Panc1 (cell line): ENCODE data around the gene FZD7. TPM values are rescaled to one million over a fixed set of nuclear protein-coding genes. Genes with fewer than 3 reads are reported as not detected.

Source experiments
- ATAC-seq: fragments of 200-7000 bp; cut with Tn5 transposase; 2 replicates; pipeline ENCODE4 v1.9.1; 2020; ENCODE audit warnings: mild to moderate bottlenecking, moderate library complexity
- BruUV-seq: library from RNA; stranded (reverse); fragments of 400-500 nt; replicated peaks from 2 replicates; lab custom pipeline; 2021; lab: Mats Ljungman, UMichigan
- CTCF ChIA-PET: fragments of 300-600 bp; sonication (Branson Sonifier 250); formaldehyde crosslinking; loops from one replicate; lab custom pipeline; 2022; ENCODE audit warnings: antibody characterized with exemption; lab: Charles Lee
- POLR2A ChIA-PET: fragments of 300-600 bp; sonication (Branson Sonifier 250); formaldehyde crosslinking; loops from one replicate; lab custom pipeline; 2022; ENCODE audit warnings: antibody characterized with exemption; lab: Charles Lee
- DNase-seq: peaks from one replicate; pipeline ENCODE4 v3.0.0-alpha.2; 2010; ENCODE audit warnings: low read depth, low spot score
- H3K27ac ChIP-seq: 2 replicates; pipeline ENCODE4 v1.5.1; 2011; ENCODE audit warnings: mild to moderate bottlenecking, low read length, inconsistent platforms
- H3K27me3 ChIP-seq: fragments of 200-500 bp; sonication (Bioruptor generic); 2 replicates; pipeline ENCODE4 v1.6.0; 2014; ENCODE audit warnings: low read length, inconsistent platforms; ENCODE audit not compliant: control insufficient read depth, insufficient read depth
- H3K36me3 ChIP-seq: fragments of 200-500 bp; sonication (Bioruptor generic); 2 replicates; pipeline ENCODE4 v1.5.1; 2014; ENCODE audit warnings: inconsistent platforms, mild to moderate bottlenecking, low read length, moderate library complexity; ENCODE audit not compliant: control insufficient read depth, insufficient read depth
- H3K4me1 ChIP-seq: 2 replicates; pipeline ENCODE4 v1.5.1; 2011; ENCODE audit warnings: inconsistent platforms, mild to moderate bottlenecking, low read length, moderate library complexity; ENCODE audit not compliant: control insufficient read depth, insufficient read depth
- H3K4me3 ChIP-seq, 2 experiments: 2 replicates each; pipeline ENCODE4 v1.5.1; 2011 to 2012; ENCODE audit warnings: low read depth in 2 of 2, low read length in 2 of 2, mild to moderate bottlenecking in 2 of 2, inconsistent platforms in 1 of 2, moderate library complexity in 1 of 2
- H3K9me3 ChIP-seq: fragments of 200-500 bp; sonication (Bioruptor generic); 2 replicates; pipeline ENCODE4 v1.5.1; 2014; ENCODE audit warnings: low read depth, mild to moderate bottlenecking, inconsistent platforms, low read length, moderate library complexity; ENCODE audit not compliant: control insufficient read depth, insufficient read depth
- CTCF ChIP-seq: fragments of 450-650 bp; IDR thresholded peaks from 2 replicates; pipeline ENCODE4 v1.5.1; 2017; ENCODE audit warnings: mild to moderate bottlenecking
- POLR2AphosphoS5 ChIP-seq: IDR thresholded peaks from 2 replicates; pipeline ENCODE4 v1.6.1; 2012; ENCODE audit warnings: mild to moderate bottlenecking, low read depth, low read length, moderate library complexity
- REST ChIP-seq, 2 experiments: IDR thresholded peaks; 2 replicates each; pipeline ENCODE4 v1.6.1; 2011 to 2012; ENCODE audit warnings: low read depth in 2 of 2, control low read depth in 1 of 2, low read length in 1 of 2, mild to moderate bottlenecking in 1 of 2, moderate library complexity in 1 of 2; ENCODE audit not compliant: insufficient read depth in 1 of 2
- SIN3A ChIP-seq: IDR thresholded peaks from 2 replicates; pipeline ENCODE4 v1.6.1; 2012; ENCODE audit warnings: low read depth, mild to moderate bottlenecking, low read length, moderate library complexity, borderline replicate concordance; ENCODE audit not compliant: insufficient read depth
- TCF7L2 ChIP-seq: IDR thresholded peaks from 2 replicates; pipeline ENCODE4 v1.6.1; 2011; ENCODE audit warnings: mild to moderate bottlenecking, low read depth, low read length, inconsistent platforms
- in situ Hi-C: cut with HindIII; loops from 2 replicates; pipeline ENCODE4 v1.10.0; 2016; ENCODE audit warnings: low sequenced_read_pairs, low pct_unique_long_range_greater_than_20kb
- intact Hi-C: fragments of 100-400 bp; cut with micrococcal nuclease; formaldehyde crosslinking; loops from one replicate; pipeline ENCODE4 v1.10.0; 2022; ENCODE audit not compliant: unreplicated experiment
- total RNA-seq: library from RNA; stranded (reverse); gene quantifications from one replicate; pipeline ENCODE4 v1.2.1, GENCODE V29; 2021; ENCODE audit not compliant: unreplicated experiment

FZD7 gene
- total RNA-seq, 1 experiment from 2014 or later = 38.1 TPM

- H3K27me3 ChIP-seq = no peaks in the 10 kb centered on the region
- H3K4me3 ChIP-seq = no peak overlapping the region
- no peaks in the 10 kb centered on the region for H3K4me1 ChIP-seq
- intact Hi-C loops (no loop called here), in situ Hi-C loops (no loop called here)
- ATAC-seq (no peak), DNase-seq (no peak)
- H3K27ac ChIP-seq = no peak overlapping the region
- BruUV-seq = no TSS peak
- H3K36me3 ChIP-seq = no peaks in the 10 kb centered on the region
- CTCF ChIA-PET = no interaction called here
- TF ChIP-seq POLR2AphosphoS5 (no peak), TCF7L2 (no peak), CTCF (no peak), REST (IDR thresholded peaks at IDR 0.05; ENCODE audit: insufficient read depth in 1 of 2, low read depth in 2 of 2, low read length in 1 of 2) (no peak), SIN3A (no peak)
- no peaks in the 10 kb centered on the region for H3K9me3 ChIP-seq
- POLR2A ChIA-PET = no interaction called here
Measured at GRCh38 chr2:202069170-202070067, 35.8 kb downstream of the FZD7 start.

- no peaks in the 10 kb centered on the region for H3K9me3 ChIP-seq
- ChIA-PET POLR2A (no interaction called here), CTCF (no interaction called here)
- H3K4me1 ChIP-seq = no peaks in the 10 kb centered on the region
- H3K27me3 ChIP-seq = no peaks in the 10 kb centered on the region
- intact Hi-C loops (no loop called here), in situ Hi-C loops (no loop called here)
- TF ChIP-seq CTCF = no peak
- no peak for TF ChIP-seq POLR2AphosphoS5
- no peak for TF ChIP-seq TCF7L2
- no peak for TF ChIP-seq SIN3A
- TF ChIP-seq REST (IDR thresholded peaks at IDR 0.05; ENCODE audit: insufficient read depth in 1 of 2, low read depth in 2 of 2, low read length in 1 of 2) = no peak
- ATAC-seq = no peak
- H3K27ac ChIP-seq = no peak overlapping the region
- DNase-seq = no peak
- H3K4me3 ChIP-seq = no peak overlapping the region
- no TSS peak for BruUV-seq
- no peaks in the 10 kb centered on the region for H3K36me3 ChIP-seq
Measured at GRCh38 chr2:202071107-202071506, 37.5 kb downstream of the FZD7 start.
